H1 (cell line): Measurements from ENCODE around the gene SUZ12. TPM values are rescaled to one million over a fixed set of nuclear protein-coding genes. Genes with fewer than 3 reads are reported as not detected.

Experiments
- BACH1 ChIP-seq: IDR thresholded peaks from 2 replicates; pipeline ENCODE4 v1.6.1; 2012; ENCODE audit warnings: low read length, improper control_type of control experiment
- EGR1 ChIP-seq: IDR thresholded peaks from 2 replicates; pipeline ENCODE4 v1.6.1; 2011; ENCODE audit warnings: low read depth, low read length, borderline replicate concordance
- PHF8 ChIP-seq: fragments of 200-600 bp; sonication (generic); conservative IDR thresholded peaks from 2 replicates; pipeline ENCODE4 v1.7.1; 2012; ENCODE audit warnings: low read depth, mild to moderate bottlenecking, inconsistent platforms, low read length, moderate library complexity
- RAD21 ChIP-seq, 2 experiments: IDR thresholded peaks in 1 of 2; conservative IDR thresholded peaks in 1 of 2; 2 replicates each; pipeline ENCODE4 v1.6.1; 2011; ENCODE audit warnings: low read depth in 2 of 2, low read length in 2 of 2, improper control_type of control experiment in 1 of 2, inconsistent platforms in 1 of 2, mild to moderate bottlenecking in 1 of 2, moderate library complexity in 1 of 2
- TAF1 ChIP-seq: IDR thresholded peaks from 2 replicates; pipeline ENCODE4 v1.6.1; 2011; ENCODE audit warnings: mild to moderate bottlenecking, low read depth, low read length
- polyA plus RNA-seq, 7 experiments: library from polyadenylated mRNA; depleted of rRNA in 3 of 7; stranded (reverse) in 5 of 7; unstranded in 2 of 7; fragments of >200 nt in 5 of 7; fragments of 200-250 nt in 2 of 7; gene quantifications; 1 replicate in 5 of 7; 2 replicates in 1 of 7; 4 replicates in 1 of 7; pipeline versions ENCODE4 v1.2.1 to v1.2.3, GENCODE V29; 2011 to 2013; ENCODE audit warnings: missing spikeins in 2 of 7, mixed read lengths in 2 of 7
- total RNA-seq: library from RNA; stranded (reverse); fragmentation: NEBNext Ultra II Directional; extraction: Animal tissue kit (Norgen Biotek cat#: 25700); gene quantifications from 2 replicates; pipeline ENCODE4 v1.2.1, GENCODE V29; 2021
- TF ChIP-seq, protein P1 (sequence below): IDR thresholded peaks from 2 replicates; pipeline ENCODE4 v1.6.1; 2011; ENCODE audit warnings: low read length, improper control_type of control experiment
- TF ChIP-seq, protein P2 (sequence below): IDR thresholded peaks from 2 replicates; pipeline ENCODE4 v1.6.1; 2012; ENCODE audit warnings: inconsistent platforms

SUZ12 gene
- total and polyA plus RNA-seq, 2 of the 8 experiments (the other 6 are each of a cell fraction or from before 2014, with no cell fraction given), result 9.1 to 34.6 TPM

DNA sequence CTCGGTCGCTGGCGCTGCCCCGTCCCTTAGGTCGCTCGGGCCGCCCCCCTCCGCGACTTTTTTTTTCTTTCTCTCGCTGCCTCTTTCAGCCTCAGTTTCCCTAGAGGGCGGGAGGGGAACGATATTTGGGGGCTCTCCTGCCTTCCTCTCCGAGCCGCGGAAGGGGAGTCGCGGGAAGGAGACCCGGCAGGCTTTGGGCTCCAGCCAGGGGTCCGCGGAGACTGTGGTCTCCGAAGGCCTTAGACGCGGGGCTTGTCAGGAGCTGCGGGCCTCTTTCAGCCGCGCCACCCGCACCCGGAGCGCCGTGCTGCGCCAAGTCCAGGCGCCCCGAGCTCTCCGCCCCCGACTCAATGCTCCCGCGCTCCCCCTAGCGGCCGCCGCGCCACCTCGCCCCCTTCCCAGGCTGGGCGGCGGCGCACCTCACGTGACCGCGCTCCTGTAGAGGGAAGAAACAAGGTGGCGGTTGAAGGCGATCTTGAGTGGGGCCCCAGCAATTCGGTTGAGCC lies 70.2 kb downstream of the SUZ12 start, which contains the start of gene LRRC37B (continued):
- TF ChIP-seq, protein P1, sequence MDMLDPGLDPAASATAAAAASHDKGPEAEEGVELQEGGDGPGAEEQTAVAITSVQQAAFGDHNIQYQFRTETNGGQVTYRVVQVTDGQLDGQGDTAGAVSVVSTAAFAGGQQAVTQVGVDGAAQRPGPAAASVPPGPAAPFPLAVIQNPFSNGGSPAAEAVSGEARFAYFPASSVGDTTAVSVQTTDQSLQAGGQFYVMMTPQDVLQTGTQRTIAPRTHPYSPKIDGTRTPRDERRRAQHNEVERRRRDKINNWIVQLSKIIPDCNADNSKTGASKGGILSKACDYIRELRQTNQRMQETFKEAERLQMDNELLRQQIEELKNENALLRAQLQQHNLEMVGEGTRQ, result peak; percentile 87
- TF ChIP-seq BACH1, result no peak
- TF ChIP-seq PHF8, result no peak; the same call in 1 of the 2 replicates
- peak; percentile 84; the same call in 1 of the 2 replicates for TF ChIP-seq EGR1
- TF ChIP-seq RAD21 (IDR thresholded peaks at IDR 0.05 in 1 of 2, conservative IDR thresholded peaks at IDR 0.05 in 1 of 2; ENCODE audit: low read depth in 2 of 2, low read length in 2 of 2), result peak; percentile 41 to 53; a peak in 2 of 4 replicates
- TF ChIP-seq, protein P2, sequence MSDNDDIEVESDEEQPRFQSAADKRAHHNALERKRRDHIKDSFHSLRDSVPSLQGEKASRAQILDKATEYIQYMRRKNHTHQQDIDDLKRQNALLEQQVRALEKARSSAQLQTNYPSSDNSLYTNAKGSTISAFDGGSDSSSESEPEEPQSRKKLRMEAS, result peak; percentile 72
- TF ChIP-seq TAF1, result peak; percentile 62
